ENCODE data around the gene RNPEP.
"Not testable (repeated sequence)": the region's sequence is repeated elsewhere in the genome, so short reads cannot be mapped to it uniquely, and the experiment has no call there.

The RNPEP gene

GRCh38 chr1:202036595-202037387 lies 54.3 kb downstream of the RNPEP start:
- no peak for DNase-seq (ENCODE audit: low read depth in 2 of 2)

GRCh38 chr1:202037706-202038296 lies 55.4 kb downstream of the RNPEP start:
- DNase-seq (ENCODE audit: low read depth in 2 of 2) = no peak

- no peak for DNase-seq (ENCODE audit: low read depth in 2 of 2)
Observed at GRCh38 chr1:202038688-202039346, 56.4 kb downstream of the RNPEP start.

- no peak for DNase-seq (ENCODE audit: low read depth in 2 of 2)
Observed at GRCh38 chr1:202045705-202046104, 63.3 kb downstream of the RNPEP start.

GRCh38 chr1:202046227-202046626 lies 63.8 kb downstream of the RNPEP start:
- DNase-seq (ENCODE audit: low read depth in 2 of 2) = no peak

GRCh38 chr1:202046748-202047708 lies 64.6 kb downstream of the RNPEP start:
- DNase-seq (ENCODE audit: low read depth in 2 of 2) = no peak

- DNase-seq (ENCODE audit: low read depth in 2 of 2) = no peak
Observed at GRCh38 chr1:202047977-202048376, 65.5 kb downstream of the RNPEP start.

- no peak for DNase-seq (ENCODE audit: low read depth in 2 of 2)
Observed at GRCh38 chr1:202049129-202049528, 66.7 kb downstream of the RNPEP start.

GRCh38 chr1:202054094-202054493 lies 71.6 kb downstream of the RNPEP start:
- DNase-seq (ENCODE audit: low read depth in 2 of 2) = no peak

- DNase-seq (ENCODE audit: low read depth in 2 of 2) = not testable (repeated sequence)
Observed at GRCh38 chr1:202054673-202055072, 72.2 kb downstream of the RNPEP start.

Data from stimulated activated CD4-positive, alpha-beta T cell treated with anti-CD3 and anti-CD28 coated beads, Interleukin-15, amount 100 ng/mL, for 48 hours (primary cell).